ENCODE data around the gene PLA2G1B.
"Not testable (repeated sequence)": the region's sequence is repeated elsewhere in the genome, so short reads cannot be mapped to it uniquely, and the experiment has no call there.

PLA2G1B gene

DNA sequence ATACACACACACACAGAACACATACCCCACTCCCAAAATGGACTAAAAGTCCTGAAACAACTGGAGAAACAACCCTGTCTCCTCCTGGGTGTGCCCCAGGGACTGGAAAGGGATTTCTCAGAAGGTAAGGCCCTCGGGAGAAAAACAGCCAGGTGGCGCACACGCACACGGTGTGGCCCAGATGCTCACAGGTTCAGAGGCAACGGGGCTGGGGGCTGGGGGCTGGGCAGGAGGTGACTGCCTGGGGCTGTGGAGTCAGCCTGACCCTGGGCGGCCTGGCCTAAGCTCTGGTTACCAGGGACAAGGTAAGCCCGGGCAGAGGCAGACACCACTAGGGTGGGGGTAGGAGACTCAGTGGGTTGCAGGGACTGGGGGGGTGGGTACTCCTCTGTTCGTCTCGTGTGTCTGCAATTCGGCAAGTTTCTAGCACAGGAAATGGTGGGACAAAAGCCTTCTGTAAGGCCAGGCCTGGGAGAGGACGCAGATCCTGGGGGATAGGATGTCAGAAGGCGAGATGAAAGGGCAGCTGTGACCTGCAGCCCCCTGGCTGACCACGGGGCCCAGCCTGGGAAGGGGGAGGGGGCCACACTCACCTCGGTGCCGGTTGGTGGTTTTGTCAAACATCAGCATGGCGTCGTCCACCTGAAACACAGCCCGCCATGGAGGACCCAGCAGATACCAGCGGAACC lies 31.0 kb upstream of the PLA2G1B start:
- DNase-seq = no peak

- no peak for DNase-seq
Observed at GRCh38 chr12:120357104-120357503, 29.5 kb upstream of the PLA2G1B start.

DNA sequence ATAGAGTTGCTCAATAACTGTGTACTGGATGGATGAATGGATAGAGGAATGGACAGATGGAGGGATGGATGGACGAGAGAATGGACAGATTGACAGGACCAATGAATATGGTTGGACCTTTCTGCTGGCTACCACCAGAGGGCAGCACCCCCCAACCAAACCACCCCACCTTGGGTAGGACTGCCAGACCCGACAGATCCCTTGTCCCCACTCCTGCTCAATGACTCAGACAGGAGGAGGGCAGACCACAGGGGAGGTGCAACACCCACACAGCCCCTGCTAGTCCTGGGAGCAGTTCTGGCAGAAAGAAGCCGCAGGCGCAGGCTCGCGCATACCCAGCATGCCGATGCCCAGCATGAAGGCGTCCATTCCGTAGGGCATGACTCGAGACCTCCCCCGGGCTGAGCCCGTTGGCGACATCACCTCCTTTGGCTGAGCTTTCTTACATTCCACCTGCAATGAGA lies 29.0 kb upstream of the PLA2G1B start:
- DNase-seq = peak; percentile 79

- DNase-seq = no peak
Observed at GRCh38 chr12:120353556-120354317, 26.2 kb upstream of the PLA2G1B start.

GRCh38 chr12:120353136-120353535 lies 25.6 kb upstream of the PLA2G1B start:
- DNase-seq = no peak

DNA sequence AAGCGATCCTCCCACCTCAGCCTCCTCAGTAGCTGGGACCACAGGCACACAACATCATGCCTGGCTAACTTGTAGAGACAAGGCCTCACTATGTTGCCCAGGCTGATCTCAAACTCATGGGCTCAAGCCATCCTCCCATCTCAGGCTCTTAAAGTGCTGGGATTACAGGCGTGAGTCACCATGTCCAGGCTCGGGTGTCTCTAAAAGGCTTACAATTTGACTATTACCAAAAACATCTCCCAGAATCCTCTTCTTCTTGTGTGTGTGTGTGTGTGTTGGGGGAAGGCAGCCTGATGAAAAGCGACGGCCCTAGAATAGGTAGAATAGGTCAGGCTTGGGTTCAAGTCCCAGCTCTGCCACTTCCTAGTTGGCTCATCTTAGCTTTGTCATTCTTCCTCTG lies 24.5 kb upstream of the PLA2G1B start:
- DNase-seq = no peak

DNA sequence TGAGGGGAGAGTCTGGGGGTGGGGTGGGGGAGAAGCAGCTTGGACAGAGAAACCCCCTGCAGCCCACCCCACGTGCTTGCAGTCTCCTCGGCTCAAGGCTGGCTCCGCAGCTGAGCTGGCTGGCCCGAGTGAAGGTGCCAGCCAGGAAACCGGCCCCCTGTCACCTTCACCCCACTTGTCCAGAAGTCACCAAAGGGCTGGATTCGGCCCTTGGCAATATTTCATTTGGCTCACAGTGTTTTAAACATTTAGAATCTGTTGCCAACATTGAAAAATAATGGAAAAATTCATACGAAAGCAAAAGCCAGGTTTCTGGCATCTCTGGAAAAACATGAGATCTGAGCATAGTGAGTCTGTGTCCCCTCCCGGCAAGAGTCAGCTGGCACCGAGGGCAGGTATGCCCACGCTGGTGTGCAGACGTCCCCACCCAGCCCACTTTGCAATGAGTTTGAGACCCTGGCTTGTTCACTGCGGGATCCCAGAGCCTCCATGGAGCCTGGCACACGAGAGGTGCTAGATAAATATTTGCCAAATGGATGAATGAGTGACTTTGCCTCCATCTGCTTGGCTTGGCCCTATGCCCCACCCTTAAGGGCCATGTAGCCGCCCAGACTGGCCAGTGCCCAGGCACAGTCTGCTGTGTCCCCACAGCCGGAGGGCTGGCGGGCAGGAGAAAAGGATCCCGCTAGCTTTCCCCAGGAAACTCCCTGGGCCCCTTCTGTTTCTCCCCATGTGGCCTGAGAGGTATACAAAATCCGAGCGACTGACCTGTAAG lies 23.2 kb upstream of the PLA2G1B start:
- no peak for DNase-seq

DNA sequence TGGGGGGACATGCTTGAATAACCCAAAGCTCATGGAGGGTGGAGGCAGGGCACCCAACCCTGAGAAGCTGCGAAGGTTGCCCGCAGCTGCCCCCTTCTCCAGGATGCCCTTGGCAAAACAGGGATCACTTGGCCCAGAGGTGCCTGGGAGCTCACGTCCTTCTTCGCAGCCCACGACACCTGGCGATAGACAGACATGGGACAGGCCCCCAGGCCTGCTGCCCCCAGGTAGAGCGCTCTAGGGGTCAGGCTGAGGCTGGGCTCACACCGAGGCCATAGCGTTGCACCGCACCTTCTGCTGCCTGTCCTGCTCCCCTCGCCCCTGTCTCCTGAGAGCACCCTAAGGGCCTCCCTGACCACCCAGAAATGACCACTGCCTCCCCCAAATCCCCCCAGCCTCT lies 20.2 kb upstream of the PLA2G1B start:
- DNase-seq = no peak

GRCh38 chr12:120346681-120347080 lies 19.1 kb upstream of the PLA2G1B start:
- DNase-seq = no peak

- no peak for DNase-seq
Observed at GRCh38 chr12:120346031-120346430, 18.5 kb upstream of the PLA2G1B start.

- no peak for DNase-seq
Observed at GRCh38 chr12:120343692-120344091, 16.1 kb upstream of the PLA2G1B start.

GRCh38 chr12:120343039-120343537 lies 15.5 kb upstream of the PLA2G1B start:
- DNase-seq = no peak

- DNase-seq = no peak
Observed at GRCh38 chr12:120342175-120343038, 14.8 kb upstream of the PLA2G1B start.

- no peak for DNase-seq
Observed at GRCh38 chr12:120339256-120339655, 11.7 kb upstream of the PLA2G1B start.

GRCh38 chr12:120337730-120338129 lies 10.2 kb upstream of the PLA2G1B start:
- DNase-seq = no peak

DNA sequence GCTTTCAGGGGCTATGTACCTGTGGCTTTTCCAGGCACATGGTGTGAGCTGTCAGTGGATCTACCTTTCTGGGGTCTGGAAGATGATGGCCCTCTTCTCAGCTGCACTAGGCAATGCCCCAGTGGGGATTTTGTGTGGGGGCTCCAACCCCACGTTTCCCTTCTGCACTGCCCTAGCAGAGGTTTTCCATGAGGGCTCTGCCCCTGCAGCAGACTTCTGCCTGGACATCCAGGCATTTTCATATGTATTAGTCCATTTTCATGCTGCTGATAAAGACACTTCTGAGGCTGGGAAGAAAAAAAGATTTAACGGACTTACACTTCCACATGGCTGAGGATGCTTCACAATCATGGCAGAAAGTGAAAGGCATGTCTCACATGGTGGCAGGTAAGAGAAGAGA lies 8.8 kb upstream of the PLA2G1B start:
- not testable (repeated sequence) for DNase-seq

GRCh38 chr12:120335447-120335846 lies 7.9 kb upstream of the PLA2G1B start:
- DNase-seq = not testable (repeated sequence)

DNA sequence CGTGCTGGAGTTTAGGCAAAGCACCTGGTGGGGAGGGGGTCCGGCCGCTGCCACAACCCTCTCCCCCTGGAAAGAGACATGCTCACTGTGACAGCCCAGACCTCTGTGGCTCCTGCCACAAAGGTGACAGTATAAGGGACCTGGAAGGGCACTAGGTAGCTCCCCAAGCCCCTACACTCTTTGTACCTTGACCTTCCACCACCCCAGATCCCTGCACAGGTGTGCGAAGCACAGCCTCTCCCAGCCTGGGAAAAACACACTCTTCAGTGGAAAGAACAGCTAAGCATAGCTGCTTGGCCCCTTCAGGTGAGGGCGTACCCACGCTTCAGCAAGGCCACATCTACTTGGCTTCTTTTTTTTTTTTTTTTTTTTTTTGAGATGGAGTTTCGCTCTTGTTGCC lies 4.9 kb upstream of the PLA2G1B start:
- no peak for DNase-seq

DNA sequence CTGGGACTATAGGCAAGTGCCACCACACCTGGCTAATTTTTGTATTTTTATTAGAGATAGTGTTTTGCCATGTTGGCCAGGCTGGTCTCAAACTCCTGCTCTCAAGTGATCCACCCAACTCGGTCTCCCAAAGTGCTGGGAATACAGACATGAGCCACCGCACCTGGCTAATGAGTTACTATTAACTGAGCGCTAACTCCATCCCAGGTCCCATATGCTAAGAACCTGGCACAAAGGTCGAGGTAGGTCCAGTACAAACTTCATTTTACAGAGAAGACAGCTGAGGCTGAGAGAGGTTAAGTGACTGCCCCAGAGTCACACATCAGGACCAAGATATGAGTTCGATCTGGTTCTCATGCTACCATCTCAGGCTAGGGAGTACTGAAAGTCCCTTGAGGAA lies 4.5 kb upstream of the PLA2G1B start:
- no peak for DNase-seq

- no peak for DNase-seq
Observed at GRCh38 chr12:120331390-120331789, 3.8 kb upstream of the PLA2G1B start.

- DNase-seq = no peak
Observed at GRCh38 chr12:120328228-120328627, 649 bp upstream of the PLA2G1B start.

DNA sequence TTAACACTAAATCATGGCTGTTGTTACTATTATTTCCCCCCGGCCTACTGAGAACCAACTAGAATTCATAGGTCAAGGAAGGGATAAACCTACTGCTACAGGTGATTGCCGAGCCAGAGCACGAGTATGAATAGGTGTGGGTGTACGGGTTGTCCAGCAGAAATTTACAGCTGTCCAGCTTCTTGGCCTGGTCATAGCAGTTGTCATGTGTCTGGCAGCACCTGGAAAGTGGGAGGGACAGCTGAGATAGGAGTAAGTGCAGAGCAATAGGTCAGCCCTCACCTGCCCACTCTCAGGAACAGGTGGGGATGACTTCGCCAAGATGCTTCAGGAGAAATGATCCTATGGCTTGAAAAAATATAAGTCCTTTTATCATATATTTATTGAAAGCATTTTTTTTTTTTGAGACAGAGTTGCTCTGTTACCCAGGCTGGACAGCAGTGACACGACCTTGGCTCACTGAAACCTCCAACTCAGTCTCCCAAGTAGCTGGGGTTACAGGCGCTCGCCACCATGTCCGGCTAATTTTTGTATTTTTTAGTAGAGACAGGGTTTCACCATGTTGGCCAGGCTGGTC lies 2.6 kb downstream of the PLA2G1B start:
- no peak for DNase-seq
